GM19099 (cell line): Measurements from ENCODE around the gene KCNE4.

Source experiments
- POLR2A ChIP-seq: IDR thresholded peaks from 3 replicates; pipeline ENCODE4 v1.6.1; 2011; ENCODE audit warnings: low read depth; ENCODE audit not compliant: insufficient read length; ENCODE audit errors: extremely low read depth

Gene KCNE4

DNA sequence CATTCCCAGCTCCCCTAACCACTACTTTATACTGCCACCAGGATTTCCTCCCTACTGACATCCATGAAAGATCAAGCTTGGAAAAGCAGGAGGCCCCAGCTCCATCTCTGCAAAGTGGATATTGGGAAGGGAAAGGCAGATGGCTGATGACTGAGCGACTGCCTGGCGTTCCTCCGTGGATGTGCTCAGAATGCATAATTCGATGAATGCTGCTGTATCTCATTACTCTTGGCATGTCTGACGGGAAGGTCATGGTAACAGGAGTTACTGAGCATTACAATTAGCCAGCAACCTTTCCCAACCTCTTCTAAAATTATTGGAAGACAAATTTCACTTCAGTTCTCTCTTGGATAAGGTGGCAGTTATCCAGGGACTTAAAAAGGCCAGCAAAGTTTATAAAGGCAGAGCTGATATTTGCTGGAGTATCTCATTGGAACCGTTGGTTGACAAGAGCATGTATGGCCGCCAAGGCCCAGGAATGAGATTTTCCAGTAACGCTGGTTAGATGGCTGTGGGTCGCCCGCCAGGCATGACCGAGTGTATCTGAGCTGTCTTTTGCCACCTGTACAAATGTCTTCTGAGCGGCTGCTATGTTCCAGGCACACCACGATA, 34.5 kb downstream of the KCNE4 start:
- no peak for TF ChIP-seq POLR2A

DNA sequence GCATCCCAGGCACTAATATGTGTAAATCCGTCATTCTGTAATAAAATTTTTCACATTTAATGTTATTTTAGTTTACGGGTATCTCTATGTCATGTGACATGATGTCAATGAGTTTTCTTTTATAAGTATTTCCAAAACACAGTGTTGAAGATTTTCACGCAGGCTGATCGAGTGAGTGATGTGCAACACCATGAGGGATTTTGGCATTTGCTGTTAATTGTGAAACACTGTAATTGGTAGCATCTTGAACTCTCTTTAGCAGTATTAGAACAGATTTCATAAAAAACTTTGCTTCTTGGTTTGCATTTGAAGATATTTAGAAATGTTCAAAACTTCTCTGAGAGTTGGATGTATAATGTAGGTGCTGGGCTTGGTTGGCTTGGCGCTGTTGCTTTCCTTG, 35.5 kb downstream of the KCNE4 start:
- TF ChIP-seq POLR2A, result no peak

DNA sequence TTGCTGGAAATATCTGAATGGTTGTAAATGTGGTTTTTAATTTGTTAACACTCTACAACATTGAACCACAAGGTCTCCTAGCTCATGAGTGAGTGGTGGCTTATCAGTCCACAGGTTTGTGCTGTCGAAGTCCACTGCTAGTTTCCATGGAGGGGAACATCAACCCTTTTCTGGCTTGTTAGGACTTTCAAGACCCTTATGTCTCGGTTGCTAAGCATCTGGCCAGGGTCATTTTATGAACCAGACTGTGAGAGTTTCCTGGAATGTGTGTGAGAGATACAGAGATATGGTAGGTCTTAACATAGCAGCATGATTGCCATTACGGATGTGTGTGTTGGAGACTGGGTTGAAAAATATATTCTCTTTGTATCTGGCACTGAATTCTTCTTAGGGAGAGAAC, 36.9 kb downstream of the KCNE4 start:
- TF ChIP-seq POLR2A, result no peak

DNA sequence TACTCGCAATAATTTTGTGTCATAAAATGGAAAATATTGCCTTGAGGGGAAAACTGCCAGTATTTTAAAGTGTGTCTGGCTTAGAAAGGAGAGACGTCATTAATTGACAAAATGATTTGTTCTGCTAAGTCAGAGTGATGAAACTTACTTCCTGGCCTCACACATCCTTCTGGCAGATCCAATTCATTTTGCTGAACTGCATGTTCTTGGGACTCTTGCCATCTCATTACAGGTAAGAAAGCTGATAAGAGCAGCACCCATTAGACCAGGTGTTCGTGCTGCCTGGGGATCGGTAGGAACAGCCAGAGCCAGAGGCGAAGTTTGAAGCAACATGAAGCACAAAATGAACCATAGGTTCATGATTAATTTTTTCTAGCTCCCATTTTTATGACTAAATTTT, 38.0 kb downstream of the KCNE4 start:
- TF ChIP-seq POLR2A, result no peak

DNA sequence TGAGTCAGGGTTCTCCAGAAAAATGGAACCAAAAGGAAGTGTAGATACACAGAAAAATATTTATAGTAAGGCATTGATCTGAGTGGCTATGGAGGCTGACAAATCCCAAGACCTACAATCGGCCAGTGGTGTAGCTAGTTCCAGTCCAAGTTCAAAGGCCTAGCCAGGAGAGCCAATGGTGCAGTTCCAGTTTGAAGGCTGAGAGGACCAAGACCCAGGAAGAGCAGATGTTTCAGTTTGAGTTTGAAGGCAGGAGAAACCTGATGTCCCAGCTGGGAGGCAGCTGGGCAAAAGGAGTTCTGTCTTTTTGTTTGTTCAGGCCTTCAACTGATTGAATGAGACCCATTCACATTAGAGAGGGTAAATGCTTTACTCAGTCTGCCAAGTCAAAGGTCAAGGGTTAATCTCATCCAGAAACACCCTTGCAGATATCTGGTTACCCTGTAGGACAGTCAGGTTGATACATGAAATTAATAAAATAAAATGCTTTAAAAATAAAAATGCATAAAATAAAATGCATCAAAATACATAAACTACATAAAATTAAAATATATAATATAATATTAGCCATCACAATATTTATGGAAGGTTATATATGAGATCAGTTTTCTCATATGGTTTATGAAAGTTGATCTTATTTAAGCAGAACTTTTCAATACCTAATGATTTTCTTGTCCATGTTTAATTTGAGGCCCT, 38.7 kb downstream of the KCNE4 start:
- TF ChIP-seq POLR2A, result no peak

DNA sequence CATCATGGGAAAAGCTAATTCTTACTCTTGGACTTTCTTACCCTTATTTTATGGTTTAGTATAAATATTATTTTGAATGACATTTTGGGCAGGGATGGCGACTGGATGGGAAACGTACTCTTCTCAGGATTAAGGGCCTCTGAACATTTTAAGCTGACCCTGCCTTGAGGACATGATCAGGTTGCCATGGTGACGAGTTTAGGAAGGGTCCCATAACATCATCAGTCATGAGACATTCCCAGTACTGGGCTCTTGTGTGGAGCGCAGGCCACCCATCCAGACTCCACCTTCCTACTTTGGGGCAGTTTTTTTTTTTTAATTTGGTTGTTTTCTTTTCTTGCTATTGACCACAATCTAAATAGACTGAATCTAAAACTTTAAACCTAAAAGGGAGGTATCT, 40.7 kb downstream of the KCNE4 start:
- TF ChIP-seq POLR2A, result no peak

DNA sequence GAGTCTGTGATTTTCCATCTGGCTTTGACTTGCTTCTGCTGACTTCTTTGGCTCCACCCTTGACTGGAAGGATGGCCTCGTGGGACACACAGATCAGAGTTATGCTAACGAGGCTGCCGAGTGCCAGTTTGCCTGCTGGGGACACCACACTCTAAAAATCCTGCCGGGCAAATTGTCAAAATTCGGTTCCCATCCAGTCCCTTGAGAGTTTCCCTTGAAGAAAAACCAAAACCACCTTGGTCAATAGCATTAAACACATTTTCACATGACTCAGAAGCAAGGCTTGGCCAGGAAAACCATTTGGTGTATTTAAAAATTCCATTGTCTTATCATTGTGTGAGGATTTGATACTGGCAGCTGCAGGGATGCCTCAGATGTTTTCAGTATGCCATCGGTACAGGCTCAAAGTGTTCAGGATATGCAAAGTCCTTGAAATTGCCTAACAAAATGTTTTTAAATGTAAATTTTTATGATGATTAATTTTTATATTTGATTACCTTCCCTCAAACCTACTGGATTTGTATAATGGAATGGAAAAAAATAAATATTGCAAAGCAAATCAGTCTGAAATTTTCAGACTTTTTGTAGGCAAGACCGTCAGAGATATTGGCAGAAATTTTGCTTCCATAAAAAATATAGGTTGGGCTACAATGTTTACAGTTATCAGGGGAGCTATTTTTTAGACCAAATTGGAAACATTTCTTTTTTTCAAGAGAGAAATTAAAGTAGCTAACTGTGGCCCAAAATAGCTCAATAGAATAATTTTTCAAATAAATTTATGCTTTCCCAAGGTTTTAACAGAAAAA, 41.6 kb downstream of the KCNE4 start:
- TF ChIP-seq POLR2A, result no peak

DNA sequence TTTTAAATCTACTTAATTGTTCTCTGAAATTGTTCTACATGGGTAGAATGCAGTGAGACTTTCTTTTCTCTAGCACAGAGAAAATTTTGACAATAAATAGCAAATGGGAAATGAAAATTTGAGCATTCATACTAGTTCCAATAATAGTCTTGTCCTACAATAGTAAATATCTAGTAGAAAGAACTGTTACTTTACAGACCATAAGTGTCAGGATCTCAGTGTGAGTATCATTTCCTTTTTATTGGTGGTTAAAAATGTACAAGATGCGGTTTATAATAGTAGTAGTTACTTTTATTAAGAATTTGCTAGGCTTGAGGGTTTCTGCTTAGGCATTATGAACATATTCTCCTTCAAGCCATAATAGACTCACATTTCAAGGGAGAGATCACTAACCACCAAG, 43.2 kb downstream of the KCNE4 start:
- TF ChIP-seq POLR2A, result no peak

DNA sequence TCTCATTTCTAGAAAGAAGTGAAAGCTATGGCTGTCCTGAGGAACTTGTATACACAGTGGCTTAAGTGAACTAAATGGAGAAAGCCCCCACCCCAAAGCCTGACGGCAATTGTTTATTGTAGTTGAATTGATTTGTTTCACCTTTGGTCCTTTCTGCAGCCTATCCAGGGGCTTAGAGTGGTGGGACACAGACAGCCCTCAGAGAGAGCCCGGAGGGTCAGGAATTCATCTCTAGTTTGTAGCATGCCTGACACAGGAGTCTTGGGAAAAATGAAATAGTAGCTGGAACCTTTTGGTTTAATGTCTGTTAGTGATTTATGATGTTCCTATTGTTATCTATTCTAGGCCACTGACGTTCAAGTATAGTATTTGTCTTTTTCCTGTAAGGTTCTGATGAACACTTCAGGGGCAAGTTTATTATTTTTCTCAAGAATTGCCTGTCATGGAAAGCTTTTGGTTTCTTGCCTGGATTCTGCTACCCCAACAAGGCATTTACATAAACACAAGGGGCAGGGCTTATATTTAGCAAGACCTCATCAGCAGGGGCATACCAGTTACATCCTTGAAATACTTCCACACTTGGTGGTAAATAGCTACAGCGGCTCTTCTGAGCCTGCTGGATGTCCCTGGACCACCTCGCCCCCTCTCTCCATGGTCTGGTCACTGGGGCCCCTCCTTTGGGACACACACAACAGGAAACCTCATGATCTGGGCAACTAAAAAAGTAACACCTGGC, 44.4 kb downstream of the KCNE4 start:
- TF ChIP-seq POLR2A, result no peak

DNA sequence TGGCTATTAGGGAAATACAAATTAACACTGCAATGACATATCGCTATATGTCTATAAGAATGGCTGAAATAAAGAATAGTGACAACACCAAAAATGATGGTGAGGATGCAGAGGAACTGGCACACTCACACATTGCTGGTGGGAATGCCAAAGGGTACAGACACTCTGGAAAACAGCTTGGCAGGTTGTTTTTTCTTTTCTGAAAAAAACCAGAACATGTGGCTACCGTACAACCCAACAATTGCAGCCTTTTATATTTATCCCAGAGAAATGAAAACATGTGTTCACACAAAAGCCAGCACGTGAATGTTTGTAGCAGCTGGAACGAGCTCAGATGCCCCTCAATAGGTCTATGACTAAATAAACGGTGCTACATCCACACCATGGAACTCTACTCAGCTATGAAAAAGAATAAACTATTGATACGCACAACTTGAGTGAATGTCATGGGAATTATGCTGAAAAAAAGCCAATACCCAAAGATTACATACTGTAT, 45.9 kb downstream of the KCNE4 start:
- TF ChIP-seq POLR2A, result no peak

DNA sequence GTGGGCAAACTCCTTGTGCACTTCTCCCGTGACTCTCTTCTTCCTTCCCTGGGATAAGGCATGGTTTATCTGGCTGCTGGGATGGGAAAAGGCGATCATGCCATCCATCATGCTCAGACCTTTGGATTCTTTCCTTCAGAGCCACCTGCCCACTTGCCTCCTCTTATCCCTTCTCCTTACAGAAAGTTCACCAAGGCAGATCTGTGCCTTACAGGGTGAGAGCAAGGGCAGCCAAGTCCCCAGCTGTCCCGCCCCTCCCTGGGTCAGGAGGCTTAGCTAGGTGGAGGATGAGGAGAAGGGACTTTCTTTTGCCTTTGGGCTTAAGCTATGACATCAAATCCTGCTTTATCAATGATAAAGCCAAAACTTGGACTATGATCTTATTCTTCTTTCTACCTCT, 47.6 kb downstream of the KCNE4 start:
- no peak for TF ChIP-seq POLR2A

DNA sequence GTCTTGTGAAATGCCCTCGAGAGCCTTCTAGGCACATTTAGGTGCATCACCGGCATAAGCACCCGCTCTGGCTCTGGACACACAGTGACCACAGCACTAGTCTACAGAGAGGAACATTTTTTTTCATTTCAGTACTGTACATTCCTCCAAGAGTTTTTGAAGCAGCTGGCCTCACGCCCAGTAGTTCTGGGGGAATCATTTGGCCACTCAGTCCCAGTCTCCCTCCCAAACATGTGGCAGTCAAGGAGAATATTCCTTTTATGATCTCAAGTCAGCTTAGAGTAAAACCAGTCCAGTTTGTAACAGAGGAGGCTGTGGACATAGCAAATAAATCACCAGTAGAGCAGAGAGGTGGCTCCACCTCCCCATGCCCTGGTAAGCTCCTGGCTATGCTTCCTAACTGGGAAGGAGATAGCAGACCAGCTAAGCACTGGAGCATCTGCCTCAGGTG, 48.1 kb downstream of the KCNE4 start:
- TF ChIP-seq POLR2A, result no peak

DNA sequence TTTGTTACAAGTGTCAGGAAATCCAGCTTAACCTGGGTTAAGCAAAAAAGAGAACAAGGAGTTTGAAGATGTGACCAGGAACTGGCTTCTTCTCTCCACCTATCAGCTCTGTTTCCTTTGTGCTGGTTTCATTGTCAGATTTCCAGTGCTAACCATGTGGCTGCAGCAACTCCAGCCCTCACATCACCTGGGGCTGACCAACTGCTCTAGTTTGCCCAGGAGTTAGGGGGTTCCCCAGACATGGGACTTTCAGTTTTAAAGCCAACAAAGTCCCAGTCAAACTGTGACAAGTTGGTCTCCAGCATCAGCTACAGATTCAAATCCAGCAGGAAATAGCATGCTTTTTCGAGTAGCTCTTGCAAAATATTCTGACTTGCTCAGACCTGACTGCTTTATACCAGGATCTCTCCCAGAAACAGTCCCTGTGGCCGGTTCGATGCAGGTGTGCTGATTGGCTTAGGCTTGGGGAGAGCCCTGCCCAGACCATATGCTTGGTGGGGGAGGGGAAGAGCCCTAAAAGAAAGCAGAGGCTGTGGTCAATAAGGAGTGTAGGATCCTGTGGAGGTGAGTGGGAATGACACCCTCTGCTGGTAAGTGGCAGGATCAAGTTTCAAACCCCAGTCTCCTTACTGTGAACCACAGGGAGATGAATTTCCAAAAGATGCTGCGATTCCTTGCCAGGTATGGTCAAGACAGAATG, 49.5 kb downstream of the KCNE4 start:
- TF ChIP-seq POLR2A, result no peak

DNA sequence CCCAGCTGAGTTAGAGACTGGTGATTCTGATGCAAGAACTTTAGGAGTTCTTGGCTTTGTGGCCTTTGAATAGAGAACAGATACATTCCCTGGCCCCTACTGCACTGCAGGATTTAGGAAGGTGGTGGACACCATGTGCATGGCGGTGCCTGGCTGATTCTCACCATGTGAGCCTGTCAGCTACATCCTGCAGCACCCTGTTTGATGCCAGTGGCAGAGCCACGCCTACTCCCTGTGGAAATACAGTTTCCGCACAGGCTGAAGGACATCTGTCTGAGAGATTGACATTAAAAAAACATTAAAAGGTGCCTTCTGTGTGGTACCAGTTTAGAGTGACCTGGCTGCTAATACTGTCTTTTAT, 50.0 kb downstream of the KCNE4 start:
- no peak for TF ChIP-seq POLR2A

DNA sequence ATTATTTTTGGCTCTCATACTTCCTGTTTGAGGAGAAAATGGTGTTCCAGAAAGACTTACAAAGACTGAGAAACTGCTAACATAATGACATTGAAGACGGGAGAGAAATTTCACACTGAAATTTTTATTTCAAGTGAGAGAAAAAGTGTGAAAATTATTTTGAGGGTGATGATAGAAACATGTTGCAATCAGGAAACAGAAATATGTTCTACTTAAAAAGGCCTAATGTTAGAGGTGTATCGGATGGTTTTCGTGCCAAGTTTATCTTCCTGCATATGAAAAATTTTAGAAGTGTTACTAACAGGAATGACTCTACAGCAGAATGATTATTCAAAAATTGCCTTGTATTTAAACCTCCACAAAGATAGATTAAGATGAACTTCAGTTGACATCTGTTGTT, 50.5 kb downstream of the KCNE4 start:
- no peak for TF ChIP-seq POLR2A

DNA sequence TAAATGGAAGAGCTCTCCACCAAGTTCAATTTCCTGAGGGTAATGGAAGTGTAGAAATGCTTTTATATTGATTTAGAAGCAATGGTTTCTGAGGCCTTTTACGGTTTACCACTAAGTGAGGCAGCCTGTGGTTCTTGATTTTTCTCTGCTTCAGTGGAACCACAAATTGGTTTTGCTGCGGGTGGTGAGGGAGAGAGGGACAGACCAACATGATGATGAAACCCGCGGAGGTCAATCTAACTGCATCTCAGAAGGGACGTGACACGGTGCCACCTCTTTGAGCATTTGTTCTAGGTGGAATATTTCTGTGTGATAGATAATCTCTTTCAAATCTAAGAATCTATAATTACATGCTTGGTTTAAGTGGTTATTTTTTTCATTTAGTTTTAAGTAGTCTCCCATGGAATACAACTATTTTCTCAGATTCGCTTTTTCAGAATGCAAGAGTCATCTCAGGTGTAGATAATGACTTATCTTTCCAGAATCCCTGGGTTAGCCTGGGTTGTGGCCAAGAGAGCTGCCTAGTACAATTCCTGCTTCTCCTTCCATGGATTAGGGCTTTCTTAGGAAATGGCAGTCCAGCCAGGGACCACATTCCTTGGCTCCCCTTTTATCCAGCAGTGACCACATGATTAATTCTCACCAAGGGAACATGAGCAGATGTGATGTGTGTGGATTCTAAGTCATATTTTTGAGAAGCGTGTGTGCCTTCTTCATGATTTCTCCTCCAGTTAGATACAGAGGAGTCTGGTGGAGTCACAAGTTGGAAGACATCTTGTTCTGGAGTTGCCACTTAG, 52.5 kb downstream of the KCNE4 start:
- TF ChIP-seq POLR2A, result no peak
